SKM-1 (cell line): ENCODE data around the gene CASP4.
"Not testable (repeated sequence)": the region's sequence is repeated elsewhere in the genome, so short reads cannot be mapped to it uniquely, and the experiment has no call there.

Experiments used
- DNase-seq: peaks from one replicate; lab custom pipeline; 2025; ENCODE audit not compliant: unreplicated experiment; lab: John Stamatoyannopoulos, UW

Gene CASP4

GRCh38 chr11:104957280-104957679, 11.1 kb downstream of the CASP4 start:
- no peak for DNase-seq

GRCh38 chr11:104956528-104956927, 11.8 kb downstream of the CASP4 start:
- DNase-seq: no peak

GRCh38 chr11:104946907-104947306, 21.5 kb downstream of the CASP4 start:
- peak; percentile 52 for DNase-seq

DNA sequence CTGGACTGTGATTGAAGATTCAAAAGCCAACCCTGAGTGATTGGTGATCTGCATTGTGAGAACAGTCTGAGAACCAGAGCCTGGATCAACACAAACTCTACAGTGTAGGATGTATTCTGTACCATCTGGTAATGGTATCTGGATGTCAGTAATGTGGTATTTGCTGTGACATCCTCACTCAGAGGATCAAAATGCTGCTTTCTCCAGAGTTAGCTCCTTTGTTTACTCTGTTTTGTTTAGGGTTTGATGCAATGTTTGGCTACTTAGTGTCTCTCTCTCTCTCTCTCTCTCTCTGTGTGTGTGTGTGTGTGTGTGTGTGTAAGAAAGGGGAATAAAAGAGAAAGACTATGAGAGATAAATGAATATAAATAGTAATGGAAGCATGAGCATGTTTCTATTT, 24.3 kb downstream of the CASP4 start:
- DNase-seq: no peak

GRCh38 chr11:104943561-104943960, 24.8 kb downstream of the CASP4 start:
- DNase-seq: no peak

DNA sequence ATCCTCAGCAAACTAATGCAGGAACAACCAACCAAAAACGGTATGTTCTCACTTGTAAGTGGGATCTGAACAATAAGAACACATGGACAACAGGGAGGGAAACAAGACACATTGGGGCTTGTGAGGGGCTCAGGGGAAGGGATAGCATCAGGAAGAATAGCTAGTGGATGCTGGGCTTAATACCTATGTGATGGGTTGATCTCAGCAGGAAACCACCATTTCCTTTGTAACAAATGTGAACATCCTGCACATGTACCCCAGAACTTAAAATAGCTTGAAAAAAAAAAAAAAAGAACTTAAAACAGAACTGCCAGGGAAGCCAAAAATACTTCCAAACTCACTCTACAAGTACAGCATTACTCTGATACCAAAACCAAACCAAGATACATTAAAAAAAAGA, 33.8 kb downstream of the CASP4 start:
- no peak for DNase-seq

- DNase-seq: not testable (repeated sequence)
Measured at GRCh38 chr11:104934073-104934472, 34.3 kb downstream of the CASP4 start.

- DNase-seq: no peak
Measured at GRCh38 chr11:104928811-104929210, 39.6 kb downstream of the CASP4 start.

- no peak for DNase-seq
Measured at GRCh38 chr11:104926771-104927611, 41.4 kb downstream of the CASP4 start.

DNA sequence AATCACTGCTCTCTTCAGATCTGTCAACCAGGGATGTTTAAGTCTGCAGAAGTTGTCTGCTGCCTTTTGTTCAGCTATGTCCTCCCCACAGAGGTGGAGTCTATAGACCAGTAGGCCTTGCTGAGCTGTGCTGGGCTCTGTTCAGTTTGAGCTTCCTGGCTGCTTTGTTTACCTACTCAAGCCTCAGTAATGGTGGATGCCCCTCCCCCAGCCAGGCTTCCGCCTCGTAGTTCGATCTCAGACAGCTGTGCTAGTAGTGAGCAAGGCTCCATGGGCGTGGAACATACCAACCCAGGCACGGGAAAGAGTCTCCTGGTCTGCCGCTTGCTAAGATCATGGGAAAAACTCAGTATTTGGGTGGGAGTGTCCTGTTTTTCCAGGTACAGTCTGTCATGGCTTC, 42.5 kb downstream of the CASP4 start:
- DNase-seq: no peak

DNA sequence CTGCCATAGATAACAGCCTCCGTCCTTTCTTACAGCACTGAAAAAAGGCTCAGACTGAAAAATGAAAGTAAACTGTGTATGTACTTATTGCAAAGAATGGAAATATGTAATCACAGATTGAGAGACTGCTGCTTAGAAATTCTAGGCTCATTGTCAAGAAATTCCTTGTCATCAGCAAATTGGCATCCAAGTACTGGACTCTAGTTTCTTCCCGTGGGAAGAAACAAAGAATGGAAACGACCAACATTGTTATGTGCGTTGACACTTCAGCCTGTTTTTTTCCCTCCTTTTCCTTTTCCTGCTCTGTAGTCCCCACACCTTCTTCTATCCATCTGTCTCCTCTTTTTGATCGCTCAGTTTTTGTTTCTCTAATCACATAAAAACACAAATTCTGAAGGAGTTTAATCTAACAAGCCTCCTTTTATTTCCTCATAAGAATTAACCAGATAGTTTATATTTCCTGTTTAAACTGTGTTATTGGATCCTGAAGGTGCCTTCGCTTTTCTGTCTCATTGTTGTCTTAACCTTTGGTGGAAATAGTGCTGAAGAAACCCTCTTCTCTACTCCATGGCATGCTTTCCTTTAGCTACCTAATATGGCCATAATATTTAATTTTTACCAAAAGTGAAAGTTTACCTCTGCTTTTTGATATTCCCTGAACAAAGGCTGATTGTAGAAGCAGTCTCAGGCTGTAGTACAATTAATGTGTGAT, 50.1 kb downstream of the CASP4 start:
- no peak for DNase-seq

DNA sequence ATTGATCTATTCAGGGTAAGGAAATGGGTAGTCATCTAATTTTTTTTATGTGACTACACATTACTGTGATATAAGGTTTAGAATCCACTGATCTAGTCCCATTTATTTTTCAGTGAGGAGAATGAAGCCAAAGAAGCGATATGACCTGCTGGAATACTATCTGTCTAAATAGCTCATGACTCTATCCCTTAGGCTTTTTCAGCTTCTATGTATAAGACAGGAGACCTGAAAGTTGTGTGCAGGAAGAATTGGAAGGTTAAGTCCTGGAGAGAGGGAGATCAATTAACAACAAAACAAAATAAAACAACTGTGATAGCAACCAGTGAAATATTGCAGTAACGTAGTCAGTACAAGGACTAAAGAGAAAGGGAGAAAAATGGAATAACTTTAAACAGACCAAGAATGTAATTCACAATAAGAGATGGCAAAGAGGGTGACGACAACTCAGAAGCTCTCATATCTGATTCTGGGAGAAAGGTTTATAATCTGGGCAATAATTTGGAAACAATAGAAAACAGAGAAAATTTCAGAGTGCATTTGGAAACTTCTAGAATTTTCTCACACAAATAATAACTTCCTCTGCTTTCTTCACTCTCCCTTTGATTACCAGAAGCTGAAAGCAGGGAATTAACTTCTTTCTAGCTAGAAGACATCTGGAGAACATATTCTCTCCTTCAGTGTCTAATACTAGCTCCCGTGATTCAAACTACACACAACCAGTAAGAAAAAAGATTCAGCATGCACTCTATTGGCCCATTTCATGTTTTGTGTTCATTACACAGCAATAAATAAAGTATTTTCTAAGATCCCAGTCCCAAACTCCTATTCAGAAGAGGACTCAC, 50.9 kb downstream of the CASP4 start:
- DNase-seq: no peak

GRCh38 chr11:104916442-104916841, 51.9 kb downstream of the CASP4 start:
- no peak for DNase-seq

DNA sequence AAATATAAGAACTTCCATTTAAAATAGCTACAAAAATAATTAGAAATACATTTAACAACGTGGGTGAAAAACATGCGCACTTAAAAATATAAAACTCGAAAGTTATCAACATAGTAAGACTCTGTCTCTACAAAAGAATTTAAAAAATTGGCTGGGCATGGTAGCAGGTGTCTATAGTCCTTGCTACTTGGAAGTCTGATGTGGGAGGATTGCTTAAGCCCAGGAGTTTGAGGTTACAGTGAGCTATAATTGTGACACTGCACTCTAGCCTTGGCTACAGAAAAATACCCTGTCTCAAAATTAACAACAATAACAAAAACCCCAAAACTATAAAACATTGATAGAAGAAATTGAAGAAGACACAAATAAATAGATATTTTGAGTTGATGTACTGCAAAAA, 56.3 kb downstream of the CASP4 start:
- DNase-seq: no peak

DNA sequence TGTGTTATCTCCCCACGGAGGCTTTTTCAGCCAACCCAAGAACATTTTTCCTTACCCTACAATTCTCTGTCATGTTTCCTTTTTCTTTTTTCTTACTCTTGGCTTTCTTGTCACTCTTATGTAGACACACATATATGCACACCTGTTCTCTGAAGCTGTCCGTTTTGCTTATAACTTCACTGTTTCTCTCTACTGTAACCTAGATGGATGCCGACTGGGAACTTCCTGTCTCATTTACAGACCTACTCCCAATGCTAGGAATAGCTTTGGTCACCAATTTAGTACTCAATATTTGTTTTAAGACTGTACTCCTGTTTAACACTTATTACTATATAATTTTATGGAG, 60.2 kb downstream of the CASP4 start:
- DNase-seq: no peak

GRCh38 chr11:104907521-104908185, 60.7 kb downstream of the CASP4 start:
- DNase-seq: no peak

DNA sequence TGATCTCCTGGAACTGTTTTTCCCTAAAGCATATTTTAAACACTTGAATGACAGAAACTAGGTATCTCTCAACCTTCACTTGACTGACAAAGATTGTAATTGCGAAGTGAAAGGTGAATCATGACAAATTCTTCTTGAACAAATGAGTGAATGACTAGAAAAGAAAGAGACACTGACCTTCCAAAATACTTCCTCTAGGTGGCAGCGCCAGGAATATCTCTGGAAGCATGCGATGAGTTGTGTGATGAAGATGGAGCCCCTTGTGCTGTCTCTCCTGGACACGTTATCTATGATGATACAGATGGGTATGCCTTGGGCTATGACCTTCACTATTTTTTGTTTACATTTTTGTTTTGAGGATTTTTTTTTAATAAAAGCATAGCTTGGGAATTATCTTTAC, 63.1 kb downstream of the CASP4 start:
- DNase-seq: no peak

DNA sequence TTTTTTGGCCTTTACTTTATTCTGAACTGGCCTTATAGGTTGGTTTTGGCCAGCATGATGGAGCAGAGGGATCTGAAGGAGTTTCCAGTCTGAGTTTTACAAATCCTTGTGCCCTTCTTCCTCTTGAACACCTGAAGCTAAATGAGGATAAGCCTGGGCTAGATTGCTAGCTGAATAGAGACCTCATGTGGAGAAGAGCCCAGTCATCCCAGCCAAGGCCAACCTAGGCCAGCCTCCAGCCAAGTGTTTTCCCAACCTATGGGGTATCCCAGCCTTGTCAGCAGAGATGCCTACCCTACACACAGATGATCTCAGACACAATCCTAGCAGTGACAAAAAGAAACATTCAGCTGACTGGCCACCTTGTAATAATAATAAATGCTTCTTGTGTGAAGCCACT, 69.1 kb downstream of the CASP4 start:
- no peak for DNase-seq

GRCh38 chr11:104898685-104899013, 69.7 kb downstream of the CASP4 start:
- no peak for DNase-seq

GRCh38 chr11:104897891-104898684, 70.3 kb downstream of the CASP4 start, which contains the start of gene CASP12:
Gene CASP12 (minus strand): TSS chr11:104898460.
- no peak for DNase-seq
